ENCODE results near the gene GNG2. TPM values are rescaled to one million over a fixed set of nuclear protein-coding genes. Genes with fewer than 3 reads are reported as not detected.

The GNG2 gene
- polyA plus RNA-seq, 3 donors: 3.9 to 41.7 (median 32.5) TPM

- 71 to 88% (median 86%) methylated on average over 2 of the region's 2 CpGs for WGBS, 3 donors
- H3K27ac ChIP-seq (ENCODE audit: low read depth, low read length): no peak overlapping the region
Observed at GRCh38 chr14:51967521-51967920, 107.1 kb downstream of the GNG2 start.

GRCh38 chr14:51969852-51970540, 109.6 kb downstream of the GNG2 start:
- H3K27ac ChIP-seq (ENCODE audit: low read depth, low read length): no peak overlapping the region
- WGBS, 3 donors: 57 to 72% (median 71%) methylated on average over 6 of the region's 6 CpGs

GRCh38 chr14:51972566-51972965, 112.2 kb downstream of the GNG2 start:
- WGBS, 3 donors: 83 to 95% (median 94%) methylated on average over 7 of the region's 7 CpGs
- no peak overlapping the region for H3K27ac ChIP-seq (ENCODE audit: low read depth, low read length)

GRCh38 chr14:51977075-51977474, 116.7 kb downstream of the GNG2 start:
- 87 to 93% (median 87%) methylated on average over 5 of the region's 5 CpGs for WGBS, 3 donors
- H3K27ac ChIP-seq (ENCODE audit: low read depth, low read length): no peak overlapping the region

GRCh38 chr14:51978681-51979085, 118.3 kb downstream of the GNG2 start:
- 41 to 46% (median 43%) methylated on average over 2 of the region's 2 CpGs for WGBS, 3 donors
- H3K27ac ChIP-seq (ENCODE audit: low read depth, low read length): no peak overlapping the region

- H3K27ac ChIP-seq (ENCODE audit: low read depth, low read length): no peak overlapping the region
- 20 to 28% (median 28%) methylated on average over 17 of the region's 17 CpGs for WGBS, 3 donors
Observed at GRCh38 chr14:51979088-51979709, 118.8 kb downstream of the GNG2 start.

GRCh38 chr14:51981218-51981854, 120.9 kb downstream of the GNG2 start:
- H3K27ac ChIP-seq (ENCODE audit: low read depth, low read length): no peak overlapping the region
- WGBS, 3 donors: 86 to 92% (median 89%) methylated on average over 4 of the region's 4 CpGs

- no peak overlapping the region for H3K27ac ChIP-seq (ENCODE audit: low read depth, low read length)
- WGBS, 3 donors: 52 to 82% (median 81%) methylated on average over 1 of the region's 1 CpG
Observed at GRCh38 chr14:51988221-51988620, 127.8 kb downstream of the GNG2 start.

- 0% methylated on average over 68 to 72 of the region's 72 CpGs for WGBS, 3 donors
- no peak within 1 kb of the TSS for H3K27ac ChIP-seq (ENCODE audit: low read depth, low read length)
Observed at GRCh38 chr14:51989293-51990234, 129.2 kb downstream of the GNG2 start, which contains the start of gene RTRAF. Gene RTRAF (plus strand): TSS chr14:51989546. CDS start chr14:51989640, 94 bp downstream.

- H3K27ac ChIP-seq (ENCODE audit: low read depth, low read length): no peak overlapping the region
- 62 to 81% (median 78%) methylated on average over 3 of the region's 3 CpGs for WGBS, 3 donors
Observed at GRCh38 chr14:51990488-51990887, 130.1 kb downstream of the GNG2 start.

- WGBS, 3 donors: 67 to 76% (median 71%) methylated on average over 3 of the region's 3 CpGs
- H3K27ac ChIP-seq (ENCODE audit: low read depth, low read length): no peak overlapping the region
Observed at GRCh38 chr14:51993285-51993920, 133.0 kb downstream of the GNG2 start.

- 39 to 53% (median 42%) methylated on average over 4 of the region's 4 CpGs for WGBS, 3 donors
Observed at GRCh38 chr14:51996148-51996746, 135.8 kb downstream of the GNG2 start.

GRCh38 chr14:51998348-51998747, 137.9 kb downstream of the GNG2 start:
- H3K27ac ChIP-seq (ENCODE audit: low read depth, low read length): no peak overlapping the region

More at GRCh38 chr14:51996148-51996746, 135.8 kb downstream of the GNG2 start:
- H3K27ac ChIP-seq (ENCODE audit: low read depth, low read length): no peak overlapping the region

- no peak overlapping the region for H3K27ac ChIP-seq (ENCODE audit: low read depth, low read length)
- WGBS, 3 donors: 59 to 82% (median 72%) methylated on average over 2 of the region's 2 CpGs
Observed at GRCh38 chr14:51999084-51999483, 138.7 kb downstream of the GNG2 start.

GRCh38 chr14:52000019-52000582, 139.7 kb downstream of the GNG2 start:
- H3K27ac ChIP-seq (ENCODE audit: low read depth, low read length): no peak overlapping the region
- WGBS, 3 donors: 65 to 78% (median 74%) methylated on average over 3 of the region's 3 CpGs

GRCh38 chr14:52000696-52001095, 140.3 kb downstream of the GNG2 start:
- no peak overlapping the region for H3K27ac ChIP-seq (ENCODE audit: low read depth, low read length)
- 65 to 78% (median 73%) methylated on average over 3 of the region's 3 CpGs for WGBS, 3 donors

- H3K27ac ChIP-seq (ENCODE audit: low read depth, low read length): no peak overlapping the region
- WGBS, 3 donors: 65 to 89% (median 82%) methylated on average over 4 of the region's 4 CpGs
Observed at GRCh38 chr14:52002542-52002941, 142.1 kb downstream of the GNG2 start.
